GM18951 (cell line): Measurements from ENCODE around the gene ITGA2B.

Experiments used
- POLR2A ChIP-seq: IDR thresholded peaks from 4 replicates; pipeline ENCODE4 v1.6.1; 2011; ENCODE audit warnings: mild to moderate bottlenecking; ENCODE audit not compliant: insufficient read length, insufficient read depth; ENCODE audit errors: extremely low read depth
- in situ Hi-C: fragments of 300-500 bp; cut with MboI; formaldehyde crosslinking; loops from one replicate; pipeline ENCODE4 v1.12.0; 2022; ENCODE audit warnings: low sequenced_read_pairs, mixed read lengths, inconsistent platforms; ENCODE audit not compliant: unreplicated experiment

The ITGA2B gene

DNA sequence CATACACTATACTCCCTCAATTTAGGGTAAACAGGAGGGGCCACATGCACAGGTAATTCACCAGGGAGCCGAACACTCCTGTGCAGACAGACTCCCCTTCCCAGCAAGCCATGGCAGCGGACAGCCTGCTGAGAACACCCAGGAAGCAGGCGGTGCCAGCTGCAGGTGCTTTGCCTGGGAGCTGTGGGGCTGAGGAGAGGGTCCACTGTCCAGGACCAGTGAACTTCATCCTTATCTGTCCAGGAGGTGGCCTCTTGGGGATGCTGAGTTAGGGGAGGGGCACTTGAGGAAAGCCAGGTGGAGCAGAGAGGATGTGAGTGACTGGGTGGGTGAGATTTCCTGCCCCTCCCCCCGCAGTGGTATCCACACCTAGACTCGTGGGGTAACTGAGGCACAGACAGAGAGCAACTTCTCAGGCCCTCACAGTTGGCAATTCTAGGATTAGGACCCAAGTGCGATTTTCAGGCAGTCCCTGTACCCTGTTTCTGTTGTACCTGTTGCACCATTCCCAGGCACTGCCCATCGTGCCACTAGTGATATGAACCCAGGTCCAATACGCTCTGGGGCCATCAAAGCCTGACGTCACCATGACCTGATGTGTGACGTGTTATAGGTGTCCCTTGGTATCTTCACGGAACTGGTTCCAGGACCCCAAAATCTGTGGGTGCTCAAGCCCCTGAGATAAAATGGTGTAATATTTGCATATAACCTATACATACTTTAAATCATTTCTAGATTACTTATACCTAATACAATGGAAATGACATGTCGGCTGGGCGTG is 43.2 kb downstream of the ITGA2B start:
- in situ Hi-C loops: loop anchor here (25.0 kb wide), 1 partner anchor 409 kb away; the partner anchor contains the start of gene PPY
- TF ChIP-seq POLR2A: no peak

DNA sequence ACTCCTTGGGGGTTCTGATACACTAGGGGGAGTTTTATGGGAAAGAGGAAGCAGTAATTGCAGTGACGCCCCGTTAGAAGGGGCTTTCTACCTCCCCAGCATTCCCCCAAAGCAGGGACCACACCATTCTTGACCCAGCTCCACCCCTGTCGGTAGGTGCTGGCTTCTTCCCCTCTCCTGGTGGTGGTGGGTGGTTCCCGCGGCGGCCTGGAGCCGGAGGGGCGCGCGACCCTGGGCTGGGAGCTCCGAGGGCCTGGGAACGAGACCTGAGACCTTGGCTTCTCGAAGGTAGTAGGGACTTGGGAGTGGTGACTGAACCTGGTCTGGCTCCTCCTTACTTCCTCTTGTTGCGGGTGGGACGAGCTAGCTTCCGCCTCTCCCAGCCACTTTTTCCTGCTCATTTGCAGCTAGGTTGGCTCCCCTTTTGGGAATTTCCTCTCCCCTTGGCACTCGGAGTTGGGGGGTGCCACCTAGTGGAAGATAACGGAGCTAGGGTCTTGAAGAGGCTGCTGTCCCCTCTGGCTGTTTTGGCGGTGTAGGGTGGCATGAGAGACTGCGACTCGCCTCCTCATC is 43.9 kb downstream of the ITGA2B start:
- no peak for TF ChIP-seq POLR2A
- in situ Hi-C loops: loop anchor here (25.0 kb wide), 1 partner anchor 408 kb away; the partner anchor contains the start of gene PPY

DNA sequence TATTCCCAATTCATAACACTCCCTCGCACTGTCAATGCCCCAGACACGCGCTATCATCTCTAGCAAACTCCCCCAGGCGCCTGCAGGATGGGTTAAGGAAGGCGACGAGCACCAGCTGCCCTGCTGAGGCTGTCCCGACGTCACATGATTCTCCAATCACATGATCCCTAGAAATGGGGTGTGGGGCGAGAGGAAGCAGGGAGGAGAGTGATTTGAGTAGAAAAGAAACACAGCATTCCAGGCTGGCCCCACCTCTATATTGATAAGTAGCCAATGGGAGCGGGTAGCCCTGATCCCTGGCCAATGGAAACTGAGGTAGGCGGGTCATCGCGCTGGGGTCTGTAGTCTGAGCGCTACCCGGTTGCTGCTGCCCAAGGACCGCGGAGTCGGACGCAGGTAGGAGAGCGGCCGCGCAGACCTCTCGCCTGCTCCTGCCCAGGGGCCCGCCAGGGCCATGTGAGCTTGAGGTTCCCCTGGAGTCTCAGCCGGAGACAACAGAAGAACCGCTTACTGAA is 44.5 kb downstream of the ITGA2B start, which contains the start of gene GRN:
GRN (plus strand) TSS at position 364 of the 515 bp plus-strand sequence. CDS start 3,863 bp downstream, outside the sequence.
- peak; percentile 93 for TF ChIP-seq POLR2A
- in situ Hi-C loops: loop anchor here (25.0 kb wide), 1 partner anchor 408 kb away; the partner anchor contains the start of gene PPY

DNA sequence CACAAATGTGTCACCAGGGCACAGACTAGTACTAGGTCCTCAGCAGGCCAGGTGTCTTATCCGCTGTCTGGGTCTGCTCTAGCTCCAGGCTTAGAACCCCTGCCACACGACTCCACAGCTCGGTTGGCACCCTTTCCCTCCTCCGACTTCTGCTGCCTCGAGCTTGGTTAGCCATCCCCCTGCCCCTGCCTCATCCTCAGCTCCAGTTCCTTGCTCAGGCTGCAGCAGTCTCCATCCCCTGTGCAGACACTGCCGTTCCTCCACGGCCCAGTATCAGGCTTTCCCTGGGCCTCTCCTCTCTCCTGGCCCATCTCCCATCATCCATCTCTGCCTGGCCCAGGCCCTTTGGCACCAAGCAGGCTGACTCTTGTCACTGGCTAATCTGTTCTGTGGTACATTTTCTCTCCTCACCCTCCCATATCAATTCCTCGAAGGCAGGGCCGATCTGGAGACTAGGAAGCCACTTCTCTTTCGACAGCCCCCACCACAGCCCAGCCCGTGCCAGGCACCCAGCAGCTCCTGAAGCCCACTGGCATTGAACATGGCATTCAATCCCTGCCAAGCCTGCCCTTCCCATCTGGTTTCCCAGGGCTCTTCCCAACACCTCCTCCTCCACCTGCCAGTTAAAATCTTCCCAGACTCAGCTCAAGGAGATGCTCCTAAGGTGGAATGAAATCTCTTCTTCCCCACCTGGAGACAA is 45.8 kb downstream of the ITGA2B start:
- in situ Hi-C loops: loop anchor here (25.0 kb wide), 1 partner anchor 406 kb away; the partner anchor contains the start of gene PPY
- TF ChIP-seq POLR2A: no peak

DNA sequence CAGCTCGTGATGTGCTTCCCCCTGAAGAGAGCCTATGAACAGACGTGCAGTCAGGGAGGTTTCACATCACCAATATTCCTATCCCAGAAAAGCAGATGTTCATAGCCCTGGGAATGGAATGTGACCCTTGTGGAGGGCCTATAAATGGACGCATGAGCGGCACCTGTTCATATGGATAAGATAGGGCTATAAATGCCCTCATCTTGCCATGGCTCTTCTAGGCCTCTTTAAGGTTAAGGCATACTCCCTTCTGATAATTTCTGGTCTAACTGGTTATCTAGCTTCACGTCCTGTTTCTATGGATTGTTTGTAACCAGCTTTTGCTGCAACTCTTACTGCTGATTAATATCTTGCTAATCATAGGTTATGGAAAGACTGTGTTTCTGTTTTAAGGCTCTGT is 48.9 kb downstream of the ITGA2B start:
- in situ Hi-C loops: loop anchor here (25.0 kb wide), 1 partner anchor 403 kb away; the partner anchor contains the start of gene PPY

DNA sequence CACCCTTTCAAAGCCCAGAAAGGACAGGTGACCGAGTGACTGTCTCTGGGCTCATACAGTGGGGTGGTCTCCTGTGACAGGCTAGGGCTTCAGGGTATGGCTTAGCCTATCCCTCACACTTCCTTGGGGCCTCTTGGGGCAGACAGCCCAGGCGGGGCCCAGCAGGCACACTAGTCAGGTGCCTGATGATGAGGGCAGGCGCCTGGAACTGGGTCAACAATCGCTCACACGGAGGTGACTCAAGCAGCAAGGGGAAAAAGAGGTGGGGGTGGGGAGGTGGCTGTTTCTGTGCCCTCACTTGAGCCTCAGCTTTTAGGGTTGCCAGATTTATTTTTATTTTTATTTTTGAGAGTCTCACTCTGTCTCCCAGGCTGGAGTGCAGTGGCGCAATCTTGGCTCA is 50.7 kb downstream of the ITGA2B start:
- in situ Hi-C loops: loop anchor here (25.0 kb wide), 1 partner anchor 401 kb away; the partner anchor contains the start of gene PPY
- no peak for TF ChIP-seq POLR2A

DNA sequence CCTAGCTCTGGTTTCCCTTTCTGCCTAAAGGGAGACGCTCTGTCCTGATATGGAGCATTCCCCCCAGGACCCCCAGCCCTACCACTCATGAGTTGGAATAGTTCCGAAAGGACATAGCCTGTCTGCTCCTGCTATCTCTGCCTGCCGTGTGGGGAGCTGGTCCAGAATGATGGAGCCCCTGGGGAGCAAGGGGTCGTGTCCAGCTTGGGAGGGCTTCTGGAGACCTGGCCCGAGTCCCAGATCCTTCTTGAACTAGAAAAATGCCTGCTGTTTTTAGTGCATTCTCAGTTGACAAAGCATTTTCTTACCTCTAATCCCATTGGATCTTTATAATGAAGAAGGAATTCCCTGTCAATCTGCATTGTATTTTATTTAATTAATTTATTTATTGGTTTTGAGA is 53.5 kb downstream of the ITGA2B start:
- in situ Hi-C loops: loop anchor here (25.0 kb wide), 1 partner anchor 399 kb away; the partner anchor contains the start of gene PPY
- no peak for TF ChIP-seq POLR2A

DNA sequence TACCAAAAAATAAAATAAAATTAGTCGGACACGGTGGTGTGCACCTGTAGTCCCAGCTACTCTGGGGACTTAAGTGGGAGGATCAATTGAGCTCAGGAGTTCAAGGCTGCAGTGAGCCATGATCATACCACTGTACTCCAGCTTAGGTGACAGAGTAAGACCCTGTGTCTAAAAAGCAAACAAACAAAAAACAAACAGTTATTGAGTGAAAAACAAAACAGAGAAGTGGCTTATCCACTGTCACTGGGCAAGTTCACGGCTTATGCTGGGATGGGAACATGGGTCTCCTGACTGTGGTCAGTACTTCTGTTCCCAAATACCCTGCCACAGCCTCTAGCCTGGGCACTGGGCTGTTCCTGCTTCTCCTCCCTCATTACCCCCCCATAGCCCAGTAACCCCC is 53.9 kb downstream of the ITGA2B start:
- TF ChIP-seq POLR2A: no peak
- in situ Hi-C loops: loop anchor here (25.0 kb wide), 1 partner anchor 398 kb away; the partner anchor contains the start of gene PPY

DNA sequence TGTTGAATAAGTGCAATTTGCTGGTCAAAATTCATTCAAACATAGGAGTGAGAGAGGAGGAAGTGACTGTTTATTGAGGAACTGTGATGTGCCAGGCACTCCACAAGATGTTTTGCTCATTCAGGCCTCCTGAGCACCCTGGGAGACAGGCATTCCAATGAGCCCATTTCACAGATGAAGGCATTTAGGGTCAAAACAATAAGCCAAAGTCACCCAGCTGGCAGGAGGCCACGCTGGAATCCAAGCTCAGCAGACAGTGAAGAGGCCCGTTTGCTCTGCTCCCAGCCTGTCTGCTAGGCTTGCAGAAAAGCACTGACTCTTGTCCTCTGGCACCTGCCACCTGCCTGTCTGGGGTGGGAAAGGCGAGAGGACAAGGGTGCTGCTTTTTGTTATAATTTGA is 54.7 kb downstream of the ITGA2B start:
- in situ Hi-C loops: loop anchor here (25.0 kb wide), 1 partner anchor 397 kb away; the partner anchor contains the start of gene PPY
- TF ChIP-seq POLR2A: no peak

DNA sequence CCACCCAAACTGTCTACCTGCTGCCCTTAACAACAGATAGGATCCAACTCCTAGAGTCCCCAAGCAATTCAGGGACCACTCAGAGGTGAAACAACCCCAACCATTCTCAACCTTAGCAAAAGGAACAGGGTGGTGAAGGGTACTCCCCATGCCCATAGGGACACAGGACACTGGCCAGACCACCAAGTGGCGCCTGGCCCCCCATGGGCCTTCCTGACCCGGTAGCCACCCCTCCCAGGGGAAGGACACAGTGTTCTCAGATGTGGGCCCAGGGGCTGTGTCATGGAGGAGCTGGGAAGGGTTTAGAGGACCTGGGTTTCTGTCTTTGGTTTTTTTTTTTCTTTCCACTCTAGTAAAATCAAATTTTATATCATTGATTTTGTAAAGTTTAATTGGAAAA is 55.1 kb downstream of the ITGA2B start:
- no peak for TF ChIP-seq POLR2A
- in situ Hi-C loops: loop anchor here (25.0 kb wide), 1 partner anchor 397 kb away; the partner anchor contains the start of gene PPY

DNA sequence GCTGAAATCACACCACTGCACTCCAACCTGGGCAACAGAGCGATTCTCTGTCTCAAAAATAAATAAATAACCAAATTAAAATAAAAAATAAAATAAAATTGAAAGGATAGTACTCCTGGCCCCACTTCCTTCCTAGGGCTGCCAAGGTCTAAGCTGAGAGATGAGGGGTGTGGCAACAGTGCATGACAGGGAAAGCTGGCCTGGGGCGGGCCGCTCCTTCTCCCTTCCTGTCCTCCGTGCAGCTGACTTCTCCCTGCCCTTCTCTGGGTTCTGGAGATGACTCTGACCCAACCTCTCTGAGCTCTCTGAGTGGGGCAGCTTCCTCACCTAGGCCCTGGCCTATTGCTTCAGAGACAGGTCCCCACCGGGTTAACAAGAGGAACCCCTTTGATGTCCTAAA is 56.1 kb downstream of the ITGA2B start:
- in situ Hi-C loops: loop anchor here (25.0 kb wide), 1 partner anchor 396 kb away; the partner anchor contains the start of gene PPY
- TF ChIP-seq POLR2A: no peak

DNA sequence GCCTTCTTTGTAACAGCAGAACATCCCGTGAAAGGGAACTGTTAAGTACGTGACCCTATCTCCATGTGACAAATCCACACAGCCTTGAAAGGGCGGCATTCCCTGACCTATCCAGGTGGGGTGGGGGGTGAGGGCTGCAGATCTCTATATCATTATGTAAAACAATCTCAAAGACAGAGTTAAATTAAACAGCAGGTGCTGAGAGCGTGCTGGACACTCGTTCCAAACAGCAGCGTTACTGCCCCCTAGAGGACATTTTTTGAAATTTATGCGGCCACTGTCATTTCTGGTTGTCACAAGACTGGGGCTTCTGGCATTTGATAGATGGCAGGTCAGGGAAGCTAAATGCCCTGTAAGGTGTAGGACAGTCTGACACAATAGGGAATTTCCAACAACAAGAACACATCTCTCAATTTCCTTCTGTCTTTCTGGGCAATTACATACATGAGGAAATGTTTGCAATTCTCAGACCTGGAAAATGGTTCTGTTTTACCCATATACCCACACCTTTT is 58.1 kb downstream of the ITGA2B start:
- TF ChIP-seq POLR2A: no peak
- in situ Hi-C loops: loop anchor here (25.0 kb wide), 1 partner anchor 394 kb away; the partner anchor contains the start of gene PPY

DNA sequence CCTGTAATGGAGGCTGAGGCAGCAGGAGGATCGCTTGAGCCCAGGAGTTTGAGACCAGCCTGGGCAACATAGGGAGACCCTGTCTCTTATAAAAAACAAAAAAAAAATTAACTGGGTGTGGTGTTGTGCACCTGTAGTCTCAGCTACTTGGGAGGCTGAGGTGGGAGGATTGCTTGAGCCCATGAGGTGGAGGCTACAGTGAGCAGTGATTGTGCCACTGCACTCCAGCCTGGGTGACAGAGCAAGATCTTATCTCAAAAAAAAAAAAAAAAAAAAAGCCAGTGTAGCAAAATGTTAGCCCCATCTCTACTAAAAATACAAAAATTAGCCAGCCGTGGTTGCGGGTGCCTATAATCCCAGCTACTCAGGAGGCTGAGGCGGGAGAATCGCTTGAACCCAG is 59.2 kb downstream of the ITGA2B start:
- in situ Hi-C loops: loop anchor here (25.0 kb wide), 1 partner anchor 393 kb away; the partner anchor contains the start of gene PPY

DNA sequence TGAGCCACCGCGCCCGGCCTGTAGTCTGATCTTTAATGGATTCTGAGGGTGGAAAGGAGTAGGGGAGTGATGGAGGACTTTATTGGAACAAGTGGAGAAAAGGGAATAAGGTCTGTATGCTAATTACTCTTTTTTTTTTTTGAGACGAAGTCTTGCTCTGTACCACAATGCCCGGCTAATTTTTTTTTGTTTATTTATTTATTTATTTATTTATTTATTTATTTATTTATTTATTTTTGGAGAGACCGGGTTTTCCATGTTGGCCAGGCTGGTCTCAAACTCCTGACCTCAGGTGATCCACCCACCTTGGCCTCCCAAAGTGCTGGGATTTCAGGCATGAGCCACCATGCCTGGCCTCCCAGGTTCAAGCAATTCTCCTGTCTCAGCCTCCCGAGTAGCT is 59.9 kb downstream of the ITGA2B start:
- in situ Hi-C loops: loop anchor here (5.0 to 25.0 kb wide), 2 partner anchors 127 to 392 kb away; partner anchors contain the start of gene PPY
